GM23248 (cell line): ENCODE results near the gene CNTRL. TPM values are rescaled to one million over a fixed set of nuclear protein-coding genes. Genes with fewer than 3 reads are reported as not detected.
"Not testable (repeated sequence)": the region's sequence is repeated elsewhere in the genome, so short reads cannot be mapped to it uniquely, and the experiment has no call there.

Experiments
- DNase-seq: peaks from one replicate; pipeline ENCODE4 v3.0.0-alpha.2; 2015
- H2AFZ ChIP-seq: fragments of 200-600 bp; sonication (generic); 2 replicates; pipeline ENCODE4 v1.6.1; 2016; ENCODE audit warnings: antibody characterized with exemption
- H3F3A ChIP-seq: fragments of 200-600 bp; sonication (generic); 2 replicates; pipeline ENCODE4 v1.6.1; 2016; ENCODE audit warnings: mild to moderate bottlenecking, antibody characterized with exemption, mixed run types; ENCODE audit not compliant: insufficient read depth
- H3K27ac ChIP-seq: fragments of 200-600 bp; sonication (generic); 2 replicates; pipeline ENCODE4 v1.5.1; 2016; ENCODE audit warnings: mild to moderate bottlenecking
- H3K27me3 ChIP-seq: fragments of 200-600 bp; sonication (generic); replicated peaks from 2 replicates; pipeline ENCODE4 v1.6.1; 2016; ENCODE audit warnings: mild to moderate bottlenecking; ENCODE audit not compliant: insufficient read depth
- H3K36me3 ChIP-seq: fragments of 200-600 bp; sonication (generic); 2 replicates; pipeline ENCODE4 v1.6.1; 2016; ENCODE audit warnings: low read depth, mild to moderate bottlenecking
- H3K4me1 ChIP-seq: fragments of 200-600 bp; sonication (generic); 2 replicates; pipeline ENCODE4 v1.6.1; 2016; ENCODE audit warnings: mild to moderate bottlenecking; ENCODE audit not compliant: insufficient read depth
- H3K4me2 ChIP-seq: fragments of 200-600 bp; sonication (generic); one replicate; pipeline ENCODE4 v1.6.1; 2016; ENCODE audit warnings: mild to moderate bottlenecking; ENCODE audit not compliant: unreplicated experiment
- H3K4me3 ChIP-seq: fragments of 200-600 bp; sonication (generic); 2 replicates; pipeline ENCODE4 v1.5.1; 2016; ENCODE audit warnings: mild to moderate bottlenecking
- H3K79me2 ChIP-seq: fragments of 200-600 bp; sonication (generic); 2 replicates; pipeline ENCODE4 v1.6.1; 2016; ENCODE audit warnings: mild to moderate bottlenecking; ENCODE audit not compliant: insufficient read depth
- H3K9ac ChIP-seq: fragments of 200-600 bp; sonication (generic); 2 replicates; pipeline ENCODE4 v1.6.1; 2016; ENCODE audit warnings: mild to moderate bottlenecking
- H3K9me2 ChIP-seq: fragments of 200-600 bp; sonication (generic); 2 replicates; pipeline ENCODE4 v1.6.1; 2016; ENCODE audit warnings: mixed run types, mild to moderate bottlenecking, moderate library complexity; ENCODE audit not compliant: insufficient read depth
- H3K9me3 ChIP-seq: fragments of 200-600 bp; sonication (generic); one replicate; pipeline ENCODE4 v1.6.1; 2017; ENCODE audit warnings: low read depth
- H4K20me1 ChIP-seq: fragments of 200-600 bp; sonication (generic); 2 replicates; pipeline ENCODE4 v1.6.0; 2016; ENCODE audit not compliant: insufficient read depth
- EZH2 ChIP-seq: fragments of 200-600 bp; sonication (generic); IDR thresholded peaks from 2 replicates; pipeline ENCODE4 v1.6.1; 2018; ENCODE audit warnings: antibody characterized with exemption, mild to moderate bottlenecking; ENCODE audit not compliant: insufficient read depth, poor library complexity, severe bottlenecking
- EZH2phosphoT487 ChIP-seq: fragments of 200-600 bp; sonication (generic); IDR thresholded peaks from 2 replicates; pipeline ENCODE4 v1.6.1; 2018; ENCODE audit warnings: antibody characterized with exemption, moderate library complexity, mild to moderate bottlenecking, low read depth; ENCODE audit not compliant: insufficient read depth
- WGBS, 2 experiments: methylation state at CpG; one replicate each; pipeline ENCODE4 v1.1.6; 2015 to 2017; ENCODE audit warnings: low lambda C conversion rate in 2 of 2, low coverage in 1 of 2; ENCODE audit errors: missing lambda C conversion rate in 2 of 2; 5-methylcytosine and 5-hydroxymethylcytosine counted together
- in situ Hi-C: fragments of 300-500 bp; cut with MboI; formaldehyde crosslinking; loops from 2 replicates; pipeline ENCODE4 v1.15.0; 2020
- polyA plus RNA-seq: library from polyadenylated mRNA; unstranded; fragments of >200 nt; fragmentation: Nextera tagmentation; extraction: Ambion mirVana; gene quantifications from 2 replicates; pipeline ENCODE4 v1.2.1, GENCODE V29; 2016
- total RNA-seq: library from RNA; depleted of rRNA; stranded (reverse); fragments of >200 nt; shearing (Covaris generic); gene quantifications from 2 replicates; pipeline ENCODE4 v1.2.3, GENCODE V29; 2014

The CNTRL gene
- total and polyA plus RNA-seq, 2 experiments from 2014 or later: 4.4 to 6.3 TPM

DNA sequence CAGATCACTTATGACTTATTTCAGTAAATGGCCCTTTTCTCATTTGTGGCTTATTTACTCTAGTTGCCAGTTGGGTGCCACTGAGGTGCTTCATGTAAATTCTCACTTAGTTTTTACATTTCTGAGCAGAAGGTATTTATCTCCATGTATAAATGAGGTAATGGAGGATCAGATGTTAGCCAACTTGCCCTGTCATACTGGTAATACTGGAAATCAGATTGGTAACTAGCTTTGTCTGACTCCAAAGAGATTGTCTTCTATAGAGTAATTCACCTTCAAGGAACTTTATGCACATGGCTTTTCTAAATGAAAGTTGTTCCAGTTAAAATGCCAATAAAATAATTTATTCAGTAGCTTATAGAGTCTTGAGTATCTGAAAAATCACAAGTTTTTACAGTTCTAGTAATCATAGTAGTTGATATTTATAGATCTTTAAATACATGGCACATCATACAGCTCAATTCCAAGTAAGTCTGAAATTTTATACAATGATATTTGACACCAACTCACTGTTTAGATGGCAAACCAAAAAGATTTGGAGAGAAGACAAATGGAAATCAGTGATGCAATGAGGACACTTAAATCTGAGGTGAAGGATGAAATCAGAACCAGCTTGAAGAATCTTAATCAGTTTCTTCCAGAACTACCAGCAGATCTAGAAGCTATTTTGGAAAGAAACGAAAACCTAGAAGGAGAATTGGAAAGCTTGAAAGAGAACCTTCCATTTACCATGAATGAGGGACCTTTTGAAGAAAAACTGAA is 98.2 kb downstream of the CNTRL start:
- no peak overlapping the region for H3K4me3 ChIP-seq
- no peak overlapping the region for H3K9ac ChIP-seq
- peaks cover 15% of the 10 kb centered on the region; the same call in 1 of the 2 replicates for H3K79me2 ChIP-seq
- no peak for DNase-seq
- H3F3A ChIP-seq: peaks cover 5% of the 10 kb centered on the region; the same call in 1 of the 2 replicates
- no peaks in the 10 kb centered on the region for H4K20me1 ChIP-seq
- no peak overlapping the region for H3K4me2 ChIP-seq
- no peak overlapping the region for H3K27ac ChIP-seq
- H2AFZ ChIP-seq: no peak overlapping the region
- TF ChIP-seq EZH2phosphoT487: no peak
- no peak for TF ChIP-seq EZH2
- WGBS, 2 experiments: 96 to 100% methylated on average over 1 of the region's 1 CpG
- H3K27me3 ChIP-seq: no peaks in the 10 kb centered on the region
- peaks cover 43% of the 10 kb centered on the region for H3K36me3 ChIP-seq
- H3K9me2 ChIP-seq: no peaks in the 10 kb centered on the region
- H3K4me1 ChIP-seq: no peaks in the 10 kb centered on the region
- in situ Hi-C loops: no loop called here
- H3K9me3 ChIP-seq: no peaks in the 10 kb centered on the region

- no peaks in the 10 kb centered on the region for H3K9me2 ChIP-seq
- H3F3A ChIP-seq: peaks cover 11% of the 10 kb centered on the region; the same call in 1 of the 2 replicates
- H3K4me2 ChIP-seq: no peak overlapping the region
- H3K79me2 ChIP-seq: peaks cover 21% of the 10 kb centered on the region; the same call in 1 of the 2 replicates
- 98 to 99% methylated on average over 7 of the region's 7 CpGs for WGBS, 2 experiments
- no peaks in the 10 kb centered on the region for H4K20me1 ChIP-seq
- H3K4me3 ChIP-seq: no peak overlapping the region
- no peak for DNase-seq
- no peak overlapping the region for H3K27ac ChIP-seq
- H3K4me1 ChIP-seq: no peaks in the 10 kb centered on the region
- H3K27me3 ChIP-seq: no peaks in the 10 kb centered on the region
- TF ChIP-seq EZH2: no peak
- TF ChIP-seq EZH2phosphoT487: no peak
- no peak overlapping the region for H2AFZ ChIP-seq
- in situ Hi-C loops: no loop called here
- H3K9me3 ChIP-seq: no peaks in the 10 kb centered on the region
- no peak overlapping the region for H3K9ac ChIP-seq
- peaks cover 46% of the 10 kb centered on the region for H3K36me3 ChIP-seq
Observed at GRCh38 chr9:121173501-121173900, 98.7 kb downstream of the CNTRL start.

DNA sequence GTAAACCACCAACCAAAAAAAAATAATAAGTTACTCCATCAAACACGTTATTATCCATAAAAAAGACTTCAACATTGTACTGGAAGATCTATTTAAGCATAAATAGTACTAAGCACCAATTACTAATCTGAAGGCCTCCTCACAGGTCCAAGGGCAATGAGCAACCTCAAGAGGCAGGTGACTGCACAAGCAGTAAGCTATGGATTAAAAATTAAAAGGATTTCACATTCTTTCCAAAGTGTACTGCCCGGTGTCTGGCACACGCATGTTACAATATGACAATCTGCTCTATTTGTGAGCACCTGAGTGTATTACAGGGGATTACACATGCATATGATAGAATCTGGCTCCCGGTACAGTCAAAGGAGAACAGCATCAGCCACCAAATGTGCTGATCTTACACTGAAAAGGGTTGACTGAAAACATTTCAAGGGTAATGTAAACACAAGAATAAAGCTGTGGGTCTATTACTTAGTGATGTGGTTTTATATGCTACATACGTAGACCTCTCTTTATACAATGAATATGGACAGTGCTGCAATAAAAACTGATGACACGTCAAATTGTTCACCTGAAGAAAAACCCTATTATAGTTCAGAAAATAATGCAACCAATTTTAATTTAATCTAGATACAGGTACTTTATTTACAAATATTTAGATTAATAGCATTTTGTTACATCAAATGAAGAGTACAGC is 104.1 kb downstream of the CNTRL start:
- no peak for DNase-seq
- H3K9me3 ChIP-seq: no peaks in the 10 kb centered on the region
- H3K9ac ChIP-seq: no peak overlapping the region
- in situ Hi-C loops: no loop called here
- no peaks in the 10 kb centered on the region for H4K20me1 ChIP-seq
- H3F3A ChIP-seq: peaks cover 19% of the 10 kb centered on the region; the same call in 1 of the 2 replicates
- H2AFZ ChIP-seq: no peak overlapping the region
- no peak overlapping the region for H3K4me3 ChIP-seq
- TF ChIP-seq EZH2phosphoT487 (no peak), EZH2 (no peak)
- peaks cover 9% of the 10 kb centered on the region for H3K4me1 ChIP-seq
- no peaks in the 10 kb centered on the region for H3K27me3 ChIP-seq
- H3K9me2 ChIP-seq: no peaks in the 10 kb centered on the region
- WGBS, 2 experiments: 89 to 90% methylated on average over 6 of the region's 6 CpGs
- no peak overlapping the region for H3K27ac ChIP-seq
- no peak overlapping the region for H3K4me2 ChIP-seq
- peaks cover 64% of the 10 kb centered on the region for H3K36me3 ChIP-seq
- peaks cover 74% of the 10 kb centered on the region for H3K79me2 ChIP-seq

DNA sequence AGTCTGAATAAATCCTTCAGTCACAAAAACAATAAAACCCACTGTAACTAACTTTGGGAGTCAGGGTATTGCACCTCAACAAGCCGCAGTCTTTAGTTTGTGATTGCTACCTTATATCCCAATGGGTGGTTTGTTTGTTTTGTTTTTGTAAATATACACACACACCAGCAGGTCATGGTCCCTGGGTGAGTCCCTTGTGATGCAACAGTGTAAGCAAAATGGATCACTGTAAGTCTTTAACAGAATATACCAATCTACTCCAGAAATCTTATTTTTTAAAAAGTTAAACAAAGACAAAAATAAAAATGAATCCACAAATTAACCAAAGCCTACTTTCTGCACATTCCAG is 104.6 kb downstream of the CNTRL start:
- H3K9me3 ChIP-seq, in situ Hi-C loops, H2AFZ ChIP-seq, H3K27me3 ChIP-seq, H3K9ac ChIP-seq, H3K4me3 ChIP-seq, DNase-seq, H4K20me1 ChIP-seq, H3K27ac ChIP-seq, H3K4me2 ChIP-seq, H3K9me2 ChIP-seq, H3K4me1 ChIP-seq: not testable (repeated sequence)
- peaks cover 80% of the 10 kb centered on the region for H3K79me2 ChIP-seq
- peaks cover 19% of the 10 kb centered on the region; the same call in 1 of the 2 replicates for H3F3A ChIP-seq
- peaks cover 61% of the 10 kb centered on the region for H3K36me3 ChIP-seq
- WGBS, 2 experiments: 100% methylated on average over 1 of the region's 1 CpG
